CD4-positive, alpha-beta T cell (primary cell): ENCODE measurements around the gene ST3GAL3. TPM values are rescaled to one million over a fixed set of nuclear protein-coding genes. Genes with fewer than 3 reads are reported as not detected.

Source experiments
- ATAC-seq: fragments of 200-7000 bp; cut with Tn5 transposase; one replicate; pipeline ENCODE4 v1.10.0; 2022; ENCODE audit warnings: mild to moderate bottlenecking; ENCODE audit not compliant: poor library complexity
- CTCF ChIA-PET: fragments of 350-600 bp; sonication (Branson Sonifier 250); formaldehyde crosslinking; loops from one replicate; lab custom pipeline; 2021; ENCODE audit warnings: antibody characterized with exemption, inconsistent platforms; lab: Charles Lee
- POLR2A ChIA-PET: fragments of 350-600 bp; sonication (Branson Sonifier 250); formaldehyde crosslinking; loops from one replicate; lab custom pipeline; 2021; ENCODE audit warnings: antibody characterized with exemption, inconsistent platforms; lab: Charles Lee
- DNase-seq, 14 experiments: peaks; one replicate each; pipeline ENCODE4 v3.0.0-alpha.2; 2013 to 2020; ENCODE audit warnings: mixed read lengths in 2 of 14
- H3K27ac ChIP-seq, 2 donors: one replicate each; pipeline versions ENCODE4 v1.5.1 to v1.7.0; 2013; ENCODE audit warnings: low read length in 2 of 2, low read depth in 1 of 2, mild to moderate bottlenecking in 1 of 2
- H3K27me3 ChIP-seq, 2 experiments: 1 replicate in 1 of 2; 2 replicates in 1 of 2; pipeline versions ENCODE4 v1.6.1 to v1.7.0; 2013; ENCODE audit warnings: low read length in 2 of 2, control low read depth in 1 of 2, mild to moderate bottlenecking in 1 of 2, moderate library complexity in 1 of 2; ENCODE audit not compliant: insufficient read depth in 2 of 2, control insufficient read depth in 1 of 2
- H3K36me3 ChIP-seq: one replicate; pipeline ENCODE4 v1.6.1; 2013; ENCODE audit warnings: low read length, control low read depth; ENCODE audit not compliant: insufficient read depth
- H3K4me1 ChIP-seq: one replicate; pipeline ENCODE4 v1.6.1; 2013; ENCODE audit warnings: low read length, control low read depth; ENCODE audit not compliant: insufficient read depth
- H3K4me3 ChIP-seq: one replicate; pipeline ENCODE4 v1.5.1; 2013; ENCODE audit warnings: mild to moderate bottlenecking, low read length, moderate library complexity
- H3K9me3 ChIP-seq, 2 experiments: 1 replicate in 1 of 2; 2 replicates in 1 of 2; pipeline versions ENCODE4 v1.6.1 to v1.7.0; 2013; ENCODE audit warnings: low read length in 2 of 2, mild to moderate bottlenecking in 2 of 2, control low read depth in 1 of 2, moderate library complexity in 1 of 2; ENCODE audit not compliant: control insufficient read depth in 1 of 2, insufficient read depth in 1 of 2
- H3K27ac Mint-ChIP-seq: one replicate; pipeline ENCODE4 v1.8.0; 2020; ENCODE audit warnings: mixed read lengths
- H3K27me3 Mint-ChIP-seq: one replicate; pipeline ENCODE4 v1.8.0; 2021; ENCODE audit warnings: mixed read lengths
- H3K36me3 Mint-ChIP-seq: one replicate; pipeline ENCODE4 v1.8.0; 2021; ENCODE audit warnings: low read depth, mixed read lengths
- H3K4me1 Mint-ChIP-seq: one replicate; pipeline ENCODE4 v1.8.0; 2021; ENCODE audit warnings: low read depth, mixed read lengths
- H3K4me3 Mint-ChIP-seq: one replicate; pipeline ENCODE4 v1.8.0; 2020; ENCODE audit warnings: mild to moderate bottlenecking, mixed read lengths
- H3K9me3 Mint-ChIP-seq: one replicate; pipeline ENCODE4 v1.8.0; 2020; ENCODE audit warnings: mixed read lengths
- CTCF ChIP-seq: fragments of 200-600 bp; IDR thresholded peaks from one replicate; pipeline ENCODE4 v1.8.0; 2022; ENCODE audit warnings: antibody characterized with exemption, mild to moderate bottlenecking
- intact Hi-C, 2 experiments: fragments of 100-400 bp; cut with DNase I in 1 of 2; cut with micrococcal nuclease in 1 of 2; formaldehyde crosslinking; loops; one replicate each; pipeline versions ENCODE4 v1.15.1 to v1.9.0; 2023 to 2025; cut with DNase I, micrococcal nuclease
- total RNA-seq, 174 experiments: library from RNA in 2 of 174; stranded (reverse) in 2 of 174; gene quantifications; one replicate each; pipeline ENCODE4 v1.2.3 and lab custom pipeline; 2021 to 2026

ST3GAL3 gene
- total RNA-seq, 2 experiments from 2014 or later = 17.6 to 20.5 TPM

GRCh38 chr1:43839056-43839455 lies 131.7 kb downstream of the ST3GAL3 start:
- peaks cover 29% of the 10 kb centered on the region for H3K36me3 ChIP-seq
- no peak overlapping the region for H3K4me3 Mint-ChIP-seq
- H3K36me3 Mint-ChIP-seq = peaks cover 71% of the 10 kb centered on the region
- H3K9me3 ChIP-seq = peaks cover 0 to 8% of the 10 kb centered on the region in 2 experiments
- H3K27ac Mint-ChIP-seq = no peak overlapping the region
- H3K4me1 Mint-ChIP-seq = peaks cover 36% of the 10 kb centered on the region
- ATAC-seq = no peak
- intact Hi-C loops = no loop called here
- no peak overlapping the region for H3K27ac ChIP-seq
- peaks cover 20% of the 10 kb centered on the region for H3K4me1 ChIP-seq
- ChIA-PET CTCF (no interaction called here), POLR2A (no interaction called here)
- peaks cover 4% of the 10 kb centered on the region for H3K9me3 Mint-ChIP-seq
- no peak for DNase-seq
- no peaks in the 10 kb centered on the region for H3K27me3 Mint-ChIP-seq
- no peak overlapping the region for H3K4me3 ChIP-seq
- H3K27me3 ChIP-seq = no peaks in the 10 kb centered on the region
- TF ChIP-seq CTCF = no peak

GRCh38 chr1:43841321-43842174 lies 134.2 kb downstream of the ST3GAL3 start:
- TF ChIP-seq CTCF = no peak
- ChIA-PET POLR2A (no interaction called here), CTCF (no interaction called here)
- Mint-ChIP-seq H3K4me3 (no peak overlapping the region), H3K4me1 (peaks cover 11% of the 10 kb centered on the region), H3K9me3 (peaks cover 4% of the 10 kb centered on the region), H3K27me3 (no peaks in the 10 kb centered on the region), H3K27ac (no peak overlapping the region), H3K36me3 (peaks cover 70% of the 10 kb centered on the region)
- peaks cover 3% of the 10 kb centered on the region for H3K4me1 ChIP-seq
- H3K9me3 ChIP-seq = peaks cover 0 to 8% of the 10 kb centered on the region in 2 experiments
- peaks cover 26% of the 10 kb centered on the region for H3K36me3 ChIP-seq
- no peak overlapping the region for H3K4me3 ChIP-seq
- DNase-seq (no peak), ATAC-seq (no peak)
- intact Hi-C loops = no loop called here
- H3K27ac ChIP-seq = no peak overlapping the region
- H3K27me3 ChIP-seq = no peaks in the 10 kb centered on the region

- TF ChIP-seq CTCF = no peak
- ChIA-PET POLR2A (no interaction called here), CTCF (no interaction called here)
- Histone ChIP-seq H3K27me3 (no peaks in the 10 kb centered on the region), H3K4me1 (no peaks in the 10 kb centered on the region), H3K4me3 (no peak overlapping the region), H3K36me3 (peaks cover 26% of the 10 kb centered on the region), H3K9me3 (peaks cover 0 to 8% of the 10 kb centered on the region in 2 experiments), H3K27ac (no peak overlapping the region)
- Mint-ChIP-seq H3K27ac (no peak overlapping the region), H3K9me3 (peaks cover 4% of the 10 kb centered on the region), H3K4me1 (peaks cover 5% of the 10 kb centered on the region), H3K4me3 (no peak overlapping the region), H3K27me3 (no peaks in the 10 kb centered on the region), H3K36me3 (peaks cover 64% of the 10 kb centered on the region)
- intact Hi-C loops = no loop called here
- ATAC-seq (no peak), DNase-seq (no peak)
Measured at GRCh38 chr1:43842175-43842498, 134.8 kb downstream of the ST3GAL3 start.
